Lower leg skin (tissue), 3 donors: ENCODE results near the gene TCTN1.

Experiments used
- POLR2A ChIP-seq, 2 donors: fragments of 450-650 bp; IDR thresholded peaks; one replicate each; pipeline ENCODE4 v1.6.1; 2016 to 2017; ENCODE audit warnings: antibody characterized with exemption in 2 of 2, mild to moderate bottlenecking in 1 of 2, moderate library complexity in 1 of 2
- TF ChIP-seq, protein P1 (sequence below), 3 donors: fragments of 450-650 bp; IDR thresholded peaks; one replicate each; pipeline ENCODE4 v1.5.1; 2016; ENCODE audit warnings: antibody characterized with exemption in 3 of 3, mild to moderate bottlenecking in 3 of 3, moderate library complexity in 2 of 3

DNA sequence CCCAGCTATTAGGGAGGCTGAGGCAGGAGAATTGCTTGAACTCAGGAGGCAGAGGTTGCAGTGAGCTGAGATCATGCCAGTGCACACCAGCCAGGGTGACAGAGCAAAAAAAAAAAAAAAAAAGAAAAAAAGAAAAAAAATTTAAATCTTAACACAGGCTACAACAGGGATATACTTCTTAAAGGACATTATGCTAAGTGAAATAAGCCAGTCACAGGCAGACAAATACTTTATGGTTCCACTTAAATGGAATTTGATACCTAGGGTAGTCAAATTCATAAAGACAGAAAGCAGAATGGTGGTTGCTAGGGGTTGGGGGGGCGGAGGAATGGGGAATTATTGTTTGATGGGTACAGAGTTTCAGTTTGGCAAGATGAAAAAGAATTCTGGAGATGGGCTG lies 16.0 kb upstream of the TCTN1 start:
- TF ChIP-seq, protein P1, sequence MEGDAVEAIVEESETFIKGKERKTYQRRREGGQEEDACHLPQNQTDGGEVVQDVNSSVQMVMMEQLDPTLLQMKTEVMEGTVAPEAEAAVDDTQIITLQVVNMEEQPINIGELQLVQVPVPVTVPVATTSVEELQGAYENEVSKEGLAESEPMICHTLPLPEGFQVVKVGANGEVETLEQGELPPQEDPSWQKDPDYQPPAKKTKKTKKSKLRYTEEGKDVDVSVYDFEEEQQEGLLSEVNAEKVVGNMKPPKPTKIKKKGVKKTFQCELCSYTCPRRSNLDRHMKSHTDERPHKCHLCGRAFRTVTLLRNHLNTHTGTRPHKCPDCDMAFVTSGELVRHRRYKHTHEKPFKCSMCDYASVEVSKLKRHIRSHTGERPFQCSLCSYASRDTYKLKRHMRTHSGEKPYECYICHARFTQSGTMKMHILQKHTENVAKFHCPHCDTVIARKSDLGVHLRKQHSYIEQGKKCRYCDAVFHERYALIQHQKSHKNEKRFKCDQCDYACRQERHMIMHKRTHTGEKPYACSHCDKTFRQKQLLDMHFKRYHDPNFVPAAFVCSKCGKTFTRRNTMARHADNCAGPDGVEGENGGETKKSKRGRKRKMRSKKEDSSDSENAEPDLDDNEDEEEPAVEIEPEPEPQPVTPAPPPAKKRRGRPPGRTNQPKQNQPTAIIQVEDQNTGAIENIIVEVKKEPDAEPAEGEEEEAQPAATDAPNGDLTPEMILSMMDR (IDR thresholded peaks at IDR 0.05): no peak
- TF ChIP-seq POLR2A (IDR thresholded peaks at IDR 0.05): no peak
